Nephron (organoid): ENCODE measurements around the gene ITGA11.
A peak's percentile ranks its signal among the peaks of the same experiment; 100 is the strongest.

Source experiments
- H3K27ac Mint-ChIP-seq, 3 experiments: 2 replicates each; pipeline ENCODE4 v1.8.0; 2020; ENCODE audit warnings: mixed read lengths in 3 of 3, mild to moderate bottlenecking in 2 of 3, moderate library complexity in 1 of 3
- H3K27me3 Mint-ChIP-seq: 2 replicates; pipeline ENCODE4 v1.8.0; 2021; ENCODE audit warnings: low read depth, mild to moderate bottlenecking, moderate library complexity, mixed read lengths
- H3K36me3 Mint-ChIP-seq: 2 replicates; pipeline ENCODE4 v1.8.0; 2020; ENCODE audit warnings: low read depth, mixed read lengths
- H3K4me1 Mint-ChIP-seq: 2 replicates; pipeline ENCODE4 v1.8.0; 2020; ENCODE audit warnings: mixed read lengths
- H3K4me3 Mint-ChIP-seq, 3 experiments: 2 replicates each; pipeline ENCODE4 v1.8.0; 2020; ENCODE audit warnings: mild to moderate bottlenecking in 3 of 3, mixed read lengths in 3 of 3, moderate library complexity in 2 of 3
- H3K9me3 Mint-ChIP-seq: 2 replicates; pipeline ENCODE4 v1.8.0; 2020; ENCODE audit warnings: mixed read lengths
- CTCF ChIP-seq, 3 experiments: fragments of 200-600 bp; sonication (generic); IDR thresholded peaks; one replicate each; pipeline ENCODE4 v1.5.0; 2021; ENCODE audit warnings: antibody characterized with exemption in 3 of 3; ENCODE audit not compliant: unreplicated experiment in 3 of 3

ITGA11 gene

GRCh38 chr15:68305420-68305871, 126.5 kb downstream of the ITGA11 start:
- H3K9me3 Mint-ChIP-seq: no peaks in the 10 kb centered on the region
- H3K4me1 Mint-ChIP-seq: peaks cover 38% of the 10 kb centered on the region

GRCh38 chr15:68304589-68305337, 127.2 kb downstream of the ITGA11 start:
- H3K27me3 Mint-ChIP-seq: peaks cover 3% of the 10 kb centered on the region
- no peaks in the 10 kb centered on the region for H3K9me3 Mint-ChIP-seq
- H3K36me3 Mint-ChIP-seq: no peaks in the 10 kb centered on the region
- no peak overlapping the region for H3K4me3 Mint-ChIP-seq
- peak overlapping the region in 1 of 3 experiments; percentile 25 for H3K27ac Mint-ChIP-seq
- TF ChIP-seq CTCF (IDR thresholded peaks at IDR 0.05; ENCODE audit: unreplicated experiment in 3 of 3): peak in 1 of 3 experiments; percentile 10
- peaks cover 33% of the 10 kb centered on the region for H3K4me1 Mint-ChIP-seq

More at GRCh38 chr15:68305420-68305871, 126.5 kb downstream of the ITGA11 start:
- TF ChIP-seq CTCF (IDR thresholded peaks at IDR 0.05; ENCODE audit: unreplicated experiment in 3 of 3): no peak
- peaks cover 3% of the 10 kb centered on the region for H3K27me3 Mint-ChIP-seq
- no peak overlapping the region for H3K4me3 Mint-ChIP-seq
- no peaks in the 10 kb centered on the region for H3K36me3 Mint-ChIP-seq
- H3K27ac Mint-ChIP-seq: no peak overlapping the region

- TF ChIP-seq CTCF (IDR thresholded peaks at IDR 0.05; ENCODE audit: unreplicated experiment in 3 of 3): no peak
- Mint-ChIP-seq H3K27me3 (peaks cover 3% of the 10 kb centered on the region), H3K36me3 (no peaks in the 10 kb centered on the region), H3K27ac (no peak overlapping the region), H3K4me3 (no peak overlapping the region), H3K9me3 (no peaks in the 10 kb centered on the region), H3K4me1 (peaks cover 33% of the 10 kb centered on the region)
Observed at GRCh38 chr15:68303560-68304436, 128.2 kb downstream of the ITGA11 start.

- no peak overlapping the region for H3K27ac Mint-ChIP-seq
- TF ChIP-seq CTCF (IDR thresholded peaks at IDR 0.05; ENCODE audit: unreplicated experiment in 3 of 3): no peak
Observed at GRCh38 chr15:68303134-68303533, 128.8 kb downstream of the ITGA11 start.

GRCh38 chr15:68302729-68303128, 129.2 kb downstream of the ITGA11 start:
- peaks cover 3% of the 10 kb centered on the region for H3K27me3 Mint-ChIP-seq
- peaks cover 26% of the 10 kb centered on the region for H3K4me1 Mint-ChIP-seq
- no peak overlapping the region for H3K4me3 Mint-ChIP-seq
- TF ChIP-seq CTCF (IDR thresholded peaks at IDR 0.05; ENCODE audit: unreplicated experiment in 3 of 3): no peak
- no peak overlapping the region for H3K27ac Mint-ChIP-seq
- H3K9me3 Mint-ChIP-seq: no peaks in the 10 kb centered on the region
- peaks cover 3% of the 10 kb centered on the region for H3K36me3 Mint-ChIP-seq

More at GRCh38 chr15:68303134-68303533, 128.8 kb downstream of the ITGA11 start:
- peaks cover 31% of the 10 kb centered on the region for H3K4me1 Mint-ChIP-seq
- H3K4me3 Mint-ChIP-seq: no peak overlapping the region
- H3K9me3 Mint-ChIP-seq: no peaks in the 10 kb centered on the region
- peaks cover 3% of the 10 kb centered on the region for H3K27me3 Mint-ChIP-seq
- no peaks in the 10 kb centered on the region for H3K36me3 Mint-ChIP-seq
